ENCODE measurements around the gene PROSER3. TPM values are rescaled to one million over a fixed set of nuclear protein-coding genes. Genes with fewer than 3 reads are reported as not detected.

The PROSER3 gene
- total and polyA plus RNA-seq, 12 donors: 4.4 to 27.3 (median 11.0) TPM

- TF ChIP-seq POLR2A (IDR thresholded peaks at IDR 0.05): no peak
- TF ChIP-seq CTCF (IDR thresholded peaks at IDR 0.05): peak in 1 of 6 experiments; percentile 12
- Histone ChIP-seq H3K9me3 (replicated peaks in 1 of 3) (no peaks in the 10 kb centered on the region), H3K27ac (no peak overlapping the region), H3K27me3 (no peaks in the 10 kb centered on the region), H3K4me3 (no peak overlapping the region), H3K4me1 (replicated peaks in 1 of 2) (peaks cover 21 to 28% of the 10 kb centered on the region in 2 donors), H3K36me3 (replicated peaks in 1 of 2) (peaks cover 0 to 64% of the 10 kb centered on the region in 2 donors)
- WGBS, 4 donors: 88 to 91% (median 89%) methylated on average over 13 to 22 of the region's 22 CpGs
- no peak for DNase-seq
- intact Hi-C loops (cut with DNase I): no loop called here
These were observed 20.8 kb upstream of the PROSER3 start for GRCh38 chr19:35736913-35737886.

- no peaks in the 10 kb centered on the region for H3K27me3 ChIP-seq
- H3K4me1 ChIP-seq (replicated peaks in 1 of 2): peaks cover 21 to 32% of the 10 kb centered on the region in 2 donors
- no peaks in the 10 kb centered on the region for H3K9me3 ChIP-seq (replicated peaks in 1 of 3)
- DNase-seq: peak in 1 of 7 donors; percentile 11
- no peak overlapping the region for H3K27ac ChIP-seq
- TF ChIP-seq CTCF (IDR thresholded peaks at IDR 0.05) (no peak), POLR2A (IDR thresholded peaks at IDR 0.05) (no peak)
- H3K36me3 ChIP-seq (replicated peaks in 1 of 2): peaks cover 0 to 58% of the 10 kb centered on the region in 2 donors
- WGBS, 4 donors: 90 to 93% (median 92%) methylated on average over 35 to 37 of the region's 37 CpGs
- intact Hi-C loops (cut with DNase I): no loop called here
- H3K4me3 ChIP-seq: no peak overlapping the region
These were observed 19.7 kb upstream of the PROSER3 start for GRCh38 chr19:35738021-35738886.

GRCh38 chr19:35738887-35739229 is 19.1 kb upstream of the PROSER3 start:
- whole genome bisulfite sequencing, 4 donors: 87 to 100% (median 95%) methylated on average over 1 to 2 of the region's 2 CpGs
- Histone ChIP-seq H3K36me3 (replicated peaks in 1 of 2) (peaks cover 0 to 51% of the 10 kb centered on the region in 2 donors), H3K4me3 (no peak overlapping the region), H3K27me3 (no peaks in the 10 kb centered on the region), H3K27ac (peak overlapping the region in 1 of 5 donors; percentile 86), H3K4me1 (replicated peaks in 1 of 2) (peaks cover 17 to 28% of the 10 kb centered on the region in 2 donors), H3K9me3 (replicated peaks in 1 of 3) (no peaks in the 10 kb centered on the region)
- DNase-seq: no peak
- TF ChIP-seq CTCF (IDR thresholded peaks at IDR 0.05): no peak
- no peak for TF ChIP-seq POLR2A (IDR thresholded peaks at IDR 0.05)
- intact Hi-C loops (cut with DNase I): no loop called here

Measured in adrenal gland (tissue), 12 donors.